Superior temporal gyrus (tissue), 1 donor: ENCODE measurements around the gene SHISA7.
A peak's percentile ranks its signal among the peaks of the same experiment; 100 is the strongest.
"Not testable (repeated sequence)": the region's sequence is repeated elsewhere in the genome, so short reads cannot be mapped to it uniquely, and the experiment has no call there.

Experiments
- DNase-seq: peaks from one replicate; pipeline ENCODE4 v3.0.0-alpha.2; 2016; ENCODE audit errors: extremely low spot score

The SHISA7 gene

DNA sequence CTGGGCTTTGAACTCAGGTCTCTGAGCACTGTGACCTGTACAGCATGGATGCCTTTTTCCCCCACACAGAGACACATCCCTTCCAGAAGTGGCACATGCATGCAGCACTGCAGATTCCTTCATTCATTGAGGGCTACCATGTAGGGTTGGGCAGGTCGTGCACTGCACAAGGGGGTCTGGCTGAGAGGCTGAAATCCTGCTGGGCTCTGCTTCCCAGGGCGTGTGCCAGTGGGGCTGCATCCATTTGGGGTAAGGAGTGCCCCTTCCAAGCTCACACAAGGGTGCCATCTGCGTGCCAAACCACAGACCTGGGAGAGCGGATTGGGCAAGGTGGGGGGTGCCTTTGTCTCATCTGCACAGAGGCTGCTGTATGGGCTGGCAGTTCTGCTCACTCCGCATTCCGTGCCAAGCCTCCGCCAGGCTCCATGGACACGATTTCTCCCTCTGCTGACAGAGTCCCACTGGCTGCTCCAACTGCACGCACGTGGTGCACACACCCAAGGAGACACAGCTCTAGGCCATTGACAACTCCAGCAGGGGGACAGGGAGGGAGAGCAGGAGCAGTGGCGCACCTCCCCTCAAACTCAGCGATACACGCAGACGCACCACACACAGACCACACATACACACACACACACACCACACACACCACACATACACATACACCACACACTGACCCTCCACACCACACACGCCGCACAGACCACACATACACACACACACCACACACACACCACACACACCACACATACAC is 4.5 kb upstream of the SHISA7 start:
- peak; percentile 86 for DNase-seq

- DNase-seq: no peak
Measured at GRCh38 chr19:55446060-55446459, 3.0 kb upstream of the SHISA7 start.

- DNase-seq: no peak
Measured at GRCh38 chr19:55444646-55445045, 1.5 kb upstream of the SHISA7 start.

- DNase-seq: no peak
Measured at GRCh38 chr19:55443824-55444480, 852 bp upstream of the SHISA7 start.

DNA sequence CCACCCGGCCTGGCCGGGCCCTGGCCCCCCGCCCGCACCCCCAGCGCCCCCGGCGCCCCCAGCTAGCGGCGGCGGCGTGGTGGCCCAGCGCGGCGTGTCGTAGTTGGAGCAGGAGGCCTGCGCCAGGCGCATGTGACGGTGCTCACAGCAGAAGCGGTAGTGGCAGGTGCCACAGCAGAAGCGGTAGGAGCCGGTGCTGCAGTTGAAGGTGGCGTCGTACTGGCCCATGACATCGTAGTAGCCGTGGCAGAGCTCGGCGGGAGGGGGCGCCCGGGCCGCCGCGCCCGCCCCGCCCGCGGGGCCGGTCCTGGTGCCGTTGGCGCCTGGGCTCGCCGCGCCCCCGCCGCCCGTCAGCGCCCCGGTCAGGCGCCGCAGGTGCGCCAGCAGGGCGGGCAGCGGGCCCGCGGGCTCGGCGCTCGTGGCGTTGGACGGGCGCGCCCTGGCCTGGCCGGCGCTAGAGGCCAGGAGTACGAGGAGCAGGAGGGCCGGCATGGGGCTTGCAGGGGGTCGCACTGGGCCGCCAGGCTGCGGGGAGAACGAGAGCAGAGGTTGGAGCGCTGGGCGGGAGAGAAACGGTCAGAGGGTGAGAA is 633 bp downstream of the SHISA7 start:
- no peak for DNase-seq

- DNase-seq: no peak
Measured at GRCh38 chr19:55441692-55442321, 1.3 kb downstream of the SHISA7 start.

DNA sequence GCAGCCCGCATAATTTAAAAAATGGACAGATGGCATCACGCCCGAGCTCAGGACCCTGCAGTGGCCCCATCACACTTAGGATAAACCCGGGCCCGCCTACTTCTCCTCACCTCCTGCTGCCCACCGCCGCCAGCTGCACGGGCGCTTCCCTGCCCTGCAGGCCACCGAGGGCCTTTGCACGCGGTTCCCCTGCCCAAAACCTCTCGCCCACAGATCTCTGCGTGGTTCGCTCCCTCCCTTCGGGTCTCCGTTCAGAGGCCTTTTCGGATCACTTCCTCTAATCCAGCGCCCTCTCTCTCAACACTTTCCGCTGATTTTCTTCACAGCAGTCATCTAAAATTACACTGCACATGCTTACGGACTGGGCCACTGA is 1.8 kb downstream of the SHISA7 start:
- no peak for DNase-seq

GRCh38 chr19:55440411-55441105 is 2.5 kb downstream of the SHISA7 start:
- DNase-seq: no peak

DNA sequence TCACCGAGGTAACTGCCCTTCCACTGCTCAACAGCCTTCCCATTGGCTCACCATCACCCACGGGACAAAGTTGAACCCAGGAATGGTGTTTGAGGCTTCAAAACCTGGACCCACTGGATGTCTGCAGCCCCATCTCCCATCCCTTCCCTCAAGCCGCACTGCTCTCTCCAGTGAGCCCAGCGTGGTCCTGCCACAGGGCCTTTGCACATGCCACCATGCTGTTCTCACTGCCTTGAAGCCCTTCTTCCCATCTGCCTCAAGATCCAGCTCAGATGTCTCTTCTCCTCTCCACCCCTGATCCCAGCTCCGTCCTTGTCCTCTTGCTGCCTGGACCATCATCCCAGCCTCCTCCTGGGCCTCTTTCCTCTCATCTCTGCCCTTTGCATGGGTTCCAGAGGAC is 4.0 kb downstream of the SHISA7 start:
- no peak for DNase-seq

- no peak for DNase-seq
Measured at GRCh38 chr19:55437410-55437809, 5.7 kb downstream of the SHISA7 start.

GRCh38 chr19:55436847-55437246 is 6.3 kb downstream of the SHISA7 start:
- DNase-seq: no peak

- no peak for DNase-seq
Measured at GRCh38 chr19:55435020-55435419, 8.1 kb downstream of the SHISA7 start.

DNA sequence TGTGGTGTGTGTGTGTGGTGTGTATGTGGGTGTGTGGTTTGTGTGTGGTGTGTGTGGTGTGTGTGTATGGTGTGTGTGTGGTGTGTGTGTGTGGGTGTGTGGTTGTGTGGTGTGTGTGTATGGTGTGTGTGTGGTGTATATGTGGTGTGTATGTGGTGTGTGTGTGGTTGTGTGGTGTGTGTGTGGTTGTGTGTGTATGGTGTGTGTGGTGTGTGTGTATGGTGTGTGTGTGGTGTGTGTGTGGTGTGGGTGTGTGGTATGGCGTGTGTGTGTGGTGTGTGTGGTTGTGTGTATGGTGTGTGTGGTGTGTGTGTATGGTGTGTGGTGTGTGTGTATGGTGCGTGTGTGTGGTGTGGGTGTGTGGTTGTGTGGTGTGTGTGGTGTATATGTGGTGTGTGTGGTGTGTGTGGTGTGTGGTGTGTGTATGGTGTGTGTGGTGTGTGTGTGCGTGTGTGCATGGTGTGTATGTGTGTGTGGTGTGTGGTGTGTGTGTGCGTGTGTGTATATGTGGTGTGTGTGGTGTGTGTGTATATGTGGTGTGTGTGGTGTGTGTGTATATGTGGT is 8.7 kb downstream of the SHISA7 start:
- no peak for DNase-seq

DNA sequence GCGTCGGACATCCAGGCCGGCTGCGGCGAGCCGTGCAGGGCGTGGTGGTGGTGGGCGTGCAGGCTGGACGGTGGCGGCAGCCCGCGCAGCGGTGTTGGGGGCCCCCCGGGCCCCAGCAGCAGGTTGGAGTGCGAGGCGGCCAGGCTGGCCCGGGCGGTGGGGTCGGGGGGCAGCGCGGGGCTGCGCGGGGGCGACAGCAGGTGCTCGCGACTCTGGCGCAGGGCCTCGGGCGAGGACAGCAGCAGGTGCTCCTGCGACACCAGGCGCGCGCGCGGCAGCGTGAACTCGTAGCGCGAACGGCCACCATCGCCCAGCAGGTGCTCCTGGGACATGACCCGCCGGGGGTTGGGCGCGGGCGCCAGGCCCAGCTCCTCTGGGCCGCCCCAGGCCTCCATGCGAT is 9.8 kb downstream of the SHISA7 start:
- DNase-seq: no peak

DNA sequence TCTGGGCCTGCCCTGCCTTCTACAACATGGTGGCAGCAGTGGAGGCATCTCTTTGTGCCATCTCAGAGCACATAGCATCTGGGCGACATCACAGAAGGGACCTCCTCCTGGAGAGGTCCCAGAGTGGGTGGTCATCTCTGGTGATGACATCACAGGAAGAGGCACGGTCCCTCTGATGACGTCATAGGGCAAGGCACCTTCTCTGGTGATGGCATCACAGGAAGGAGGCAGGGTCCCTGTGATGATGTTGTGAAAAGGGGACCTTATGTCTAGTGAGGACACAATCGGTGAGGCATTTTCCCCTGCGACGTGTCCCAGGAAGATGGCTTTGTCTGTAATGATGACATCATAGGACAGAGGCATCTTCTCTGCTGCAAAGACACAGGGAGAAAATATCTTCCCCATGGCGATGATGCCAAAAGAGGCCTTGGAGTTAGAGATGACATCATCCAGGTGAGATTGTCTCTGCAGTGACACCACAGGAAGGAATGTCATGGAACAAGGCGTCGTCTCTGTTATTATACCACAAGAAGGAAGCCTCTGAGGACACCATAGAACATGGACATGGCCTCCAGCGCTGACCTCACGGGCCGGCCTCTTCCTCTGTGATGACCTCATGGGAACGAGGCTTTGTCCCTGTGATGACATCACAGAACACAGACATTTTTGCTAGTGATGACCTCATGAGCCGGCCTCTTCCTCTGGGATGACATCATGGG is 10.7 kb downstream of the SHISA7 start:
- no peak for DNase-seq

- DNase-seq: no peak
Measured at GRCh38 chr19:55431183-55431582, 11.9 kb downstream of the SHISA7 start.

DNA sequence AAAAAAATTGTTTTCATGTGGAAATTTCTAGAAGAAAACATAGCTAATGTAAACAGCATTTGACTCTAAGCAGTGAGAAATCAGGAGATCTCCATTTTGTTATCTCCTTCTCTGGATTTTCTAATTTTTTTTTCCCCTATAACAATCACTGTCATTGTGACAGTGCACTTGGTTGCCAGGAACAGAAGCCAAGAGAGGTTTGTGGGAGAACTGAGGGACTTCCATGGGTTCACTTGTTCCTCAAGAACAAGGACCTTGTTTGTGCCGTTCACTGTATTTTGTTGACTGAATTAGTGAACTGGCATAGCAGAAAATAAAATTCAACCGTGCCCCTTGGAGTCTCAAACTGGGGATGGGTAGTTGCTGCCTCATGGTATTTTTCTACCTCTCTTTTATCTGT is 17.1 kb downstream of the SHISA7 start:
- DNase-seq: peak; percentile 97

DNA sequence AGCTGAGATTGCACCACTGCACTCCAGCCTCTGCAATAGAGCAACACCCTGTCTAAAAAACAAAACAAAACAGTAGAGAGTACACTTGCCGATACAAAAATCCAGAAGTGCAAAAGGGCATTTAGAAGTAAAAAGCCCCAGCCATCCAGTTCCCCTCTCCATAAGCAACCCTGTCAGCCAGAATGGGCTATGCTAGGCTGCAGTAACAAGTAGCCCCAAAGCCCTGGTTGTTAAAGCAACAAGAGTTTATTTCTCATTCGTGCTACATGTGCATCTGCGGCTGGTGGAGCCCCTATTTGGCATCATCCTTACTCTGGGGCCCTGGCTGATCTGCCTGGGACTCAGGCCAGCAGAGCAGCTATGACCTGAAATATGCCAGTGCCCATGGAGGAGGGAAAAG is 18.6 kb downstream of the SHISA7 start:
- DNase-seq: no peak

DNA sequence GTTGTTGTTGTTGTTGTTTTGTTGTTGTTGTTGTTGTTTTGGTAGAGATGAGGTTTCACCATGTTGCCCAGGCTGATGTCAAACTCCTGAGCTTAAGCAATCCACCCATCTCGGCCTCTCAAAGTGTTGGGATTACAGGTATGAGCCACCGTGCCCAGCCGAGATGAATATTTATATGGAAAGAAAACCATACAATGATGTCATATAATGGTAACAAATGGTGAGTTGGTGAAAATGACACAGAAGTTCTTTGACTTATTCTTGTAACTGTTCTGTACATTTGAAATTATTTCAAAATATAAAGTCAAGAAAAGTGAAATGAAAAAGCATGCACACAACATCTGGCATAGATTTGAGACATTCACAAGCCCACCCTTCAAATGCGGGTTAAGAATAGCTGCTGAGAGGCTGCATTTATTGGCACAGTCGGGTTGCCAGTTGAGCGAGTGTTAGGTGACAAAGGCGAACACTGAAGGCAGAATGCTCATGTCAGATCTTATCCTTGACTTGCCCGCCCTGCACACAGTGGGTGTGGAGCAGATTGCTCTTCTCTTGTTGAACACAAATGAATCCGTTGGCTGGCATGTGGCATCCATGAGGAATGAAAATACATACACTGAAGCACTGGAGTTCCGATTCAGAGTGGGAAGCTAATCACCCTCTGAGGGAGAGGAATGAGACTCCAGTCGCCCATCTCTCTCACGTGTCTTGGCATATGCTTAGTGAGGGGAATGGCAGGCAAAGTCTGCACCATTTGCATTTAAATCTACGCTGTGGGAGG is 19.7 kb downstream of the SHISA7 start:
- no peak for DNase-seq

GRCh38 chr19:55421281-55421680 is 21.8 kb downstream of the SHISA7 start:
- not testable (repeated sequence) for DNase-seq
